ENCODE results near the gene STRN4.

STRN4 gene

GRCh38 chr19:46689358-46689757, 56.9 kb downstream of the STRN4 start:
- ATAC-seq (replicated peaks) (no peak), DNase-seq (no peak)
- Mint-ChIP-seq H3K36me3 (peaks cover 56 to 57% of the 10 kb centered on the region in 2 donors), H3K4me3 (no peak overlapping the region), H3K27me3 (no peaks in the 10 kb centered on the region), H3K9me3 (no peaks in the 10 kb centered on the region), H3K4me1 (peaks cover 6 to 13% of the 10 kb centered on the region in 2 donors), H3K27ac (no peak overlapping the region)

DNA sequence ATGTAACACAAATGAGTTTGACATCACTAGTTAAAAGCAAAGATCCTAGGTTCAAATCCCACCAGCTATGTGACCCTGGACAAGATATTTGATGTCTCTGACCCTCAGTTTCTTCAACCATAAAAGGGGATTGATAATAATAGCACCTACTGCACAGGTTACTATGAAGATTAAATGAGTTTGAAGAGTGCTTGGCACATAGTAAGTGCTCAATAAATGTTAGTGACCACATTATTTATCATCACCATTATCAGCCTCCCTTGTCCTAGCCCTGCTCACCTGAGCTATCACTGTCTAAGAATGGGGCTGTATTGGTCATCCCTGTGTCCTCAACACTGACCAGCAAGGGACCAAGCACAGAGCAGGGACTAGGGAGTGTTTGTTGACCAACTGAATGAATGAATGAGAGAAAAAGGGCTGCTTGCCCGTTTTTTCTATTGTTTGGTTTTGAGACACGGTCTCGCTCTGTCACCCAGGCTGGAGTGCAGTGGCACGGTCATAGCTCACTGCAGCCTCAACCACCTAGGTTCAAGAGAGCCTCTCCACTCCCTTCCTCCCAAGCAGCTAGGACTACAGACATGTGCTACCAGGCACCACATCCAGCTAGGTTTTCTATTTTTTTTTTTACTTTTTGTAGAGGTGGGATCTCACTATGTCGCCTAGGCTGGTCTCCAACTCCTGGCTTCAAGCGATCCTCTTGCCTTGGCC, 58.7 kb downstream of the STRN4 start:
- ATAC-seq (replicated peaks) (no peak), DNase-seq (no peak)
- Mint-ChIP-seq H3K27ac (peak overlapping the region; percentile 60), H3K36me3 (peaks cover 46 to 53% of the 10 kb centered on the region in 2 donors), H3K4me3 (no peak overlapping the region), H3K9me3 (no peaks in the 10 kb centered on the region), H3K27me3 (no peaks in the 10 kb centered on the region), H3K4me1 (peaks cover 4 to 8% of the 10 kb centered on the region in 2 donors)

DNA sequence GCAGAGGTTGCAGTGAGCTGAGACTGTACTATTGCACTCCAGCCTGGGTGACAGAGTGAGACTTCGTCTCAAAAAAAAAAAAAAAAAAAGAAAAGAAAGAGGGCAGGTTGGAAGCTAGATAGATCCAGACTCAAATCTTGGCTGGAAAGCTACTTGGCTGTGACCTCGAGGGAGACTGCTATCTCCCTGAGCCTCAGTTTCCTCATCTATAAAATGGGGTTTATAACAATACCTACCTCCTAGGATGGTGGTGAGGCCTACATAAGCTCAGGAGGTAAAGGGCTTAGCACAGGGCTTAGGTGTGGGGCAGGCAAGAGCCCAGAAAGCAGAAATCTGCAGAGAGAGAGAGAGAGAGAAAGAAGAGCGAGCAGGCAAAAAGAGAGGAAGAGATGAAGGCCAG, 61.1 kb downstream of the STRN4 start:
- no peaks in the 10 kb centered on the region for H3K27me3 Mint-ChIP-seq
- no peak for ATAC-seq (replicated peaks)
- H3K36me3 Mint-ChIP-seq: peaks cover 30 to 33% of the 10 kb centered on the region in 2 donors
- H3K9me3 Mint-ChIP-seq: no peaks in the 10 kb centered on the region
- H3K4me1 Mint-ChIP-seq: peaks cover 2 to 7% of the 10 kb centered on the region in 2 donors
- DNase-seq: no peak
- H3K27ac Mint-ChIP-seq: peak overlapping the region; percentile 20
- H3K4me3 Mint-ChIP-seq: no peak overlapping the region

DNA sequence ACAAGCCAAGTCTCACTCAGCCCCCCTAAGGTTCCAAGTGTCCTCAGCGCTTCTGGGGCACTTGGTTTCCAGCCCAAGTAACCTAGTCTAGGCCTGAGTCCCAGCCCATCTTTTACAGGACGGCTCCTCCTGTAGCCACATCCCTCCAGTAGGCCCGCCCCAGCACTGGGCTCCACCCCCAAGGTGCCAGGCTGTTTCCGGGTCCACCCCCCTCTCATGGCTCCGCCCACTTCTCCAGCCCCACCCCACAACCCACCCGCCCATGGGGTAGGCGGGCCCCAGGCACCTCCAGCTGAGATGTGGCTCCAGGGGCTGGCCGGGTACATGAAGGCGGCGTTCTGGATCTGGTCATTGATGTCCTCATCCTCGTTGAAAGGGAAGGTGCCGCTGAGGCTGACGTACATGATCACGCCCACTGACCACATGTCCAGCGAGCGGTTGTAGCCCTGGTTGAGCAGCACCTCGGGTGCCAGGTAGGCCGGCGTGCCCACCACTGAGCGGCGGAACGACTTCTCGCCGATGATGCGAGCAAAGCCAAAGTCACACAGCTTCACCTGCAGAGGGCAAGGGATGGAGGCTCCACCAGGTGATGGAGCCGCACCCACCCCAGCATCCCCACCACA, 68.0 kb downstream of the STRN4 start:
- no peaks in the 10 kb centered on the region for H3K27me3 Mint-ChIP-seq
- no peak overlapping the region for H3K4me3 Mint-ChIP-seq

DNA sequence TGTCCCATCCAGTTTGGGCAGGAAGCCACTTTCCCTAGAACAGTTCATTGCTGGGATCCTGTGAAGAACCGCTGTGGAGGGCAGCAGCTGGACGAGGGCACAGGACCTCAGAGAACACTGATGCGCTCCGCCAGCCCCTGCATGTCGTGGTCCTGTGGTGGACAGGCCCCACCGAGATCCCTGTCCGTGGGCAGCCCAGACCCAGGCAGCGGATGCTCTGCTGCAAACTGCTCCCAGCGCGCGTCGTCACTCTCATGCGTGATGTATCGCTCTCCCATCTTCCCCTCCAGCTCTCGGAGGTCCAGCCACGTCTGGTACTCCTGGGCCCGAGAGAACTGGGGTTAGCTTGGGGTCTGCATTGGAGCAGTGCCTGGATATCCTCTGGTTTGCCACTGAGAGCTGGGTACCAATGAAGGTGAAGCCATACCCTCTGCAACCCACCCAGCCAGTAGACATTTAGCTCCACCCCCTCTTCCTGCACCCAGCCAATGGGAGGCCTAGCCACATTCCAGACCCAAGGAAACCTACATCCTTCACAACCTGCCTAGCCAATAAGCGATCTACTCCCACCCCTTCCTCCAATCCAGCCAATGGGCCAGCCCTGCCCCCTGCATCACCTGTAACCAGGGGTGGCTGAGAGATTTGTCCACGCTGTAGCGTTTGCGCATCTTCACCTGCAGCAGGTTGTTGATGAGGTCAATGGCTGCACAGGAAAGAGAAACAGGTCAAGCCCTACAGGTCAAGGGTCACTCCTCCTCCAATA, 71.7 kb downstream of the STRN4 start:
- DNase-seq (no peak), ATAC-seq (replicated peaks) (peak in 1 of 2 donors; percentile 38)
- Mint-ChIP-seq H3K36me3 (peaks cover 53 to 67% of the 10 kb centered on the region in 2 donors), H3K27ac (peak overlapping the region; percentile 59), H3K4me1 (peaks cover 5 to 16% of the 10 kb centered on the region in 2 donors), H3K27me3 (no peaks in the 10 kb centered on the region), H3K9me3 (no peaks in the 10 kb centered on the region), H3K4me3 (no peak overlapping the region)

More for the DNA sequence above, 68.0 kb downstream of the STRN4 start:
- DNase-seq: peak; percentile 51
- Mint-ChIP-seq H3K4me1 (peaks cover 5 to 16% of the 10 kb centered on the region in 2 donors), H3K9me3 (no peaks in the 10 kb centered on the region), H3K27ac (peak overlapping the region; percentile 81), H3K36me3 (peaks cover 51 to 61% of the 10 kb centered on the region in 2 donors)
- peak; percentile 92 for ATAC-seq (replicated peaks)

- H3K27ac Mint-ChIP-seq: peak overlapping the region; percentile 39
- H3K27me3 Mint-ChIP-seq: no peaks in the 10 kb centered on the region
- H3K36me3 Mint-ChIP-seq: peaks cover 30 to 40% of the 10 kb centered on the region in 2 donors
- H3K9me3 Mint-ChIP-seq: no peaks in the 10 kb centered on the region
- no peak for ATAC-seq (replicated peaks)
- no peak for DNase-seq
- H3K4me3 Mint-ChIP-seq: no peak overlapping the region
- peaks cover 0 to 10% of the 10 kb centered on the region in 2 donors for H3K4me1 Mint-ChIP-seq
Measured at GRCh38 chr19:46670813-46671212, 75.4 kb downstream of the STRN4 start.
